ENCODE measurements around the gene PRAMEF13. TPM values are rescaled to one million over a fixed set of nuclear protein-coding genes. Genes with fewer than 3 reads are reported as not detected.
"Not testable (repeated sequence)": the region's sequence is repeated elsewhere in the genome, so short reads cannot be mapped to it uniquely, and the experiment has no call there.

The PRAMEF13 gene
- total RNA-seq, 1 experiment from 2014 or later = not detected

DNA sequence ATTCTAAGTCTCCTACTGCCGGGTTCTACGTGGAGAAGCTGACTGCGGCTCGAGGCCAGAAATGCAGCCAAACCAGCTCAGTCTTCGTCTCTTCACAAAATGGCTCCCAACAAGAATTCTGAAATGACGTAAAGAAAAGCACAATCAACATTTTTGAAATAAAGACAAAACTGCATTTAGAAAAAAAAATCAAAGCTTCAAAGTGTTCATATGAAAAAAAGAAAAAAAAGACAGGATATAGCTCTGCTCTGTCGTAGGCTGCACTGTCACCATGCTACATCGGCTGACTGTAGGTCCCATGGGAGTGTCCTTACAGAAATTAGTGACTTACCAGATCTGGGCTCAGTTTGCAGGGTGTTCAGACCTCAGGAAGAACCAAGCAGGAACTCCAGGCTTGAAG, 35.7 kb downstream of the PRAMEF13 start, which contains the start of gene HNRNPCL4:
Gene HNRNPCL4 (minus strand): TSS at position 101 of the 400 bp plus-strand sequence. CDS start 164 bp downstream, outside the sequence.
- H3K36me3 ChIP-seq (ENCODE audit: control insufficient read depth in 1 of 2, insufficient read depth in 2 of 2, low read length in 2 of 2); H3K9me3 ChIP-seq (ENCODE audit: control insufficient read depth in 1 of 2, insufficient read depth in 1 of 2, low read depth in 1 of 2, low read length in 2 of 2); H4K20me1 ChIP-seq (ENCODE audit: insufficient read depth); ATAC-seq; H2AFZ ChIP-seq (ENCODE audit: low read depth, low read length, poor library complexity, severe bottlenecking); H3K27ac ChIP-seq (ENCODE audit: low read depth, low read length); POLR2A ChIA-PET; H3K9ac ChIP-seq (ENCODE audit: low read length); BruUV-seq (replicated peaks); CTCF ChIA-PET; DNase-seq (ENCODE audit: low read depth, low spot score); intact Hi-C loops (cut with micrococcal nuclease); H3K4me1 ChIP-seq (ENCODE audit: control insufficient read depth in 1 of 2, insufficient read depth in 2 of 2, low read length in 2 of 2); H3K27me3 ChIP-seq (ENCODE audit: insufficient read depth, low read length); H3K4me3 ChIP-seq (replicated peaks in 1 of 2; ENCODE audit: low read depth in 1 of 2, low read length in 2 of 2); H3K4me2 ChIP-seq (ENCODE audit: low read length); H3K79me2 ChIP-seq (ENCODE audit: insufficient read depth, low read length); RAD21 ChIA-PET (ENCODE audit: low non-redundant PET in 1 of 2, low total read pairs in 2 of 2, uncharacterized antibody in 2 of 2, unreplicated experiment in 2 of 2); H3K9me2 ChIP-seq (ENCODE audit: insufficient read depth): not testable (repeated sequence)

- RAD21 ChIA-PET (ENCODE audit: low non-redundant PET in 1 of 2, low total read pairs in 2 of 2, uncharacterized antibody in 2 of 2, unreplicated experiment in 2 of 2); ATAC-seq; H3K27me3 ChIP-seq (ENCODE audit: insufficient read depth, low read length); H3K9me3 ChIP-seq (ENCODE audit: control insufficient read depth in 1 of 2, insufficient read depth in 1 of 2, low read depth in 1 of 2, low read length in 2 of 2); H3K27ac ChIP-seq (ENCODE audit: low read depth, low read length); H4K20me1 ChIP-seq (ENCODE audit: insufficient read depth); DNase-seq (ENCODE audit: low read depth, low spot score); H3K4me2 ChIP-seq (ENCODE audit: low read length); intact Hi-C loops (cut with micrococcal nuclease); H3K36me3 ChIP-seq (ENCODE audit: control insufficient read depth in 1 of 2, insufficient read depth in 2 of 2, low read length in 2 of 2); H3K4me3 ChIP-seq (replicated peaks in 1 of 2; ENCODE audit: low read depth in 1 of 2, low read length in 2 of 2); BruUV-seq (replicated peaks); H3K9ac ChIP-seq (ENCODE audit: low read length); CTCF ChIA-PET; H2AFZ ChIP-seq (ENCODE audit: low read depth, low read length, poor library complexity, severe bottlenecking); H3K79me2 ChIP-seq (ENCODE audit: insufficient read depth, low read length); POLR2A ChIA-PET; H3K4me1 ChIP-seq (ENCODE audit: control insufficient read depth in 1 of 2, insufficient read depth in 2 of 2, low read length in 2 of 2); H3K9me2 ChIP-seq (ENCODE audit: insufficient read depth): not testable (repeated sequence)
Measured at GRCh38 chr1:13155909-13156308, 45.3 kb downstream of the PRAMEF13 start, which contains the start of gene PRAMEF26. PRAMEF26 (minus strand) TSS chr1:13156009; CDS start chr1:13153095, 2,914 bp downstream.

Other genes with a start within 250 kb of the PRAMEF13 start
- not detected for gene PRAMEF27, start 144.8 kb downstream of the PRAMEF13 start, total RNA-seq (2021; ENCODE audit: unreplicated experiment)
- not detected for gene HNRNPCL3, start 140.6 kb downstream of the PRAMEF13 start, total RNA-seq (2021; ENCODE audit: unreplicated experiment)
- not detected for gene PRAMEF25, start 130.6 kb downstream of the PRAMEF13 start, total RNA-seq (2021; ENCODE audit: unreplicated experiment)
- not detected for gene HNRNPCL2, start 84.6 kb downstream of the PRAMEF13 start, total RNA-seq (2021; ENCODE audit: unreplicated experiment)
- gene PRAMEF26, start 45.4 kb downstream of the PRAMEF13 start, total RNA-seq (2021; ENCODE audit: unreplicated experiment) = not detected
- gene HNRNPCL4, start 35.8 kb downstream of the PRAMEF13 start, total RNA-seq (2021; ENCODE audit: unreplicated experiment) = not detected
- not detected for gene PRAMEF9, start 29.6 kb downstream of the PRAMEF13 start, total RNA-seq (2021; ENCODE audit: unreplicated experiment)
- gene PRAMEF18, start 24.7 kb upstream of the PRAMEF13 start, total RNA-seq (2021; ENCODE audit: unreplicated experiment) = not detected
- gene PRAMEF5, start 52.8 kb upstream of the PRAMEF13 start, total RNA-seq (2021; ENCODE audit: unreplicated experiment) = not detected
- gene PRAMEF8, start 83.7 kb upstream of the PRAMEF13 start, total RNA-seq (2021; ENCODE audit: unreplicated experiment) = not detected
- not detected for gene PRAMEF33, start 102.1 kb upstream of the PRAMEF13 start, total RNA-seq (2021; ENCODE audit: unreplicated experiment)
- gene PRAMEF15, start 114.2 kb upstream of the PRAMEF13 start, total RNA-seq (2021; ENCODE audit: unreplicated experiment) = not detected
- gene PRAMEF14, start 145.7 kb upstream of the PRAMEF13 start, total RNA-seq (2021; ENCODE audit: unreplicated experiment) = not detected
- gene PRAMEF19, start 170.5 kb upstream of the PRAMEF13 start, total RNA-seq (2021; ENCODE audit: unreplicated experiment) = not detected
- gene PRAMEF17, start 188.2 kb upstream of the PRAMEF13 start, total RNA-seq (2021; ENCODE audit: unreplicated experiment) = not detected
- not detected for gene PRAMEF20, start 209.0 kb upstream of the PRAMEF13 start, total RNA-seq (2021; ENCODE audit: unreplicated experiment)

All from HCT116 (cell line).